Panc1 (cell line): ENCODE measurements around the gene TTC13. TPM values are rescaled to one million over a fixed set of nuclear protein-coding genes. Genes with fewer than 3 reads are reported as not detected.

ENCODE experiments used
- total RNA-seq: library from RNA; stranded (reverse); gene quantifications from one replicate; pipeline ENCODE4 v1.2.1, GENCODE V29; 2021; ENCODE audit not compliant: unreplicated experiment

Gene TTC13
- total RNA-seq, 1 experiment from 2014 or later, result 19.0 TPM

Other genes starting within 250 kb of the TTC13 start
- gene CAPN9, start 231.5 kb downstream of the TTC13 start, total RNA-seq, result not detected
- gene C1orf198, start 110.3 kb downstream of the TTC13 start, total RNA-seq, result 33.6 TPM
- 25.9 TPM for gene ARV1, start 233 bp upstream of the TTC13 start, total RNA-seq
- gene FAM89A, start 61.4 kb upstream of the TTC13 start, total RNA-seq, result 2.2 TPM
- gene TRIM67, start 183.2 kb upstream of the TTC13 start, total RNA-seq, result 0.08 TPM